Esophagus muscularis mucosa (tissue), 3 donors: ENCODE data around the gene EXOC6B.

Source experiments
- CTCF ChIP-seq, 3 experiments: fragments of 200-600 bp in 2 of 3; fragments of 450-650 bp in 1 of 3; sonication (generic) in 2 of 3; IDR thresholded peaks; one replicate each; pipeline ENCODE4 v1.5.1; 2017 to 2019; ENCODE audit warnings: antibody characterized with exemption in 3 of 3, mild to moderate bottlenecking in 2 of 3, moderate library complexity in 1 of 3
- POLR2A ChIP-seq: fragments of 450-650 bp; IDR thresholded peaks from one replicate; pipeline ENCODE4 v1.6.1; 2017; ENCODE audit warnings: antibody characterized with exemption, moderate library complexity, mild to moderate bottlenecking, low read depth

DNA sequence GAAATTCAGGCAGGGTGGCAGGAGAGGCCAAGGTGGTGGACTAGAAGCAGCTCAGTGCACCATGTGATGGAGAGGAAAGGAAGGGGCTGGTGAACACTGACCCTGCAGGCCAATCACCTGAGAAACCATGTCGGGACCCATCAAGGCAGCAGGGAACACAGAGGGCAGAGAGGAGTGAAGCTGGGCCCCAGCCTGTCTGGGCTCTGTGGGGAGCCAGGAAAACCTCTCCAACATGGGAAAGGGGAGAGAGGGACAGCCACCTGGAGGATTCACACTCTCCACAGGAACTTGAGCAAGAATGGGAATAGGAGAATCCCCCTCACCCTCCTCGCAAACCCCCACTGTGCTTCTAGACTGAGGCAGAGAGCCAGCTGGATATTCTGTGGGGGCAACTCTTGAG is 592.6 kb downstream of the EXOC6B start:
- TF ChIP-seq CTCF (IDR thresholded peaks at IDR 0.05) (no peak), POLR2A (no peak)
